B cell (primary cell): ENCODE measurements around the gene VPREB1. TPM values are rescaled to one million over a fixed set of nuclear protein-coding genes. Genes with fewer than 3 reads are reported as not detected.
A peak's percentile ranks its signal among the peaks of the same experiment; 100 is the strongest.

ENCODE experiments used
- ATAC-seq: fragments of 200-7000 bp; cut with Tn5 transposase; one replicate; pipeline ENCODE4 v1.10.0; 2021; ENCODE audit warnings: low read depth, mild to moderate bottlenecking, moderate number of reproducible peaks, moderate library complexity
- CTCF ChIA-PET: fragments of 350-600 bp; sonication (Branson Sonifier 250); formaldehyde crosslinking; loops from one replicate; lab custom pipeline; 2021; ENCODE audit warnings: antibody characterized with exemption, inconsistent platforms; lab: Charles Lee
- POLR2A ChIA-PET: fragments of 350-600 bp; sonication (Branson Sonifier 250); formaldehyde crosslinking; loops from one replicate; lab custom pipeline; 2021; ENCODE audit warnings: antibody characterized with exemption; lab: Charles Lee
- DNase-seq: peaks from one replicate; pipeline ENCODE4 v3.0.0; 2013
- H2AFZ ChIP-seq: 2 replicates; pipeline ENCODE4 v1.6.1; 2012; ENCODE audit warnings: mild to moderate bottlenecking, low read depth, low read length; ENCODE audit not compliant: insufficient read depth, poor library complexity, severe bottlenecking
- H3K27ac ChIP-seq, 2 donors: 1 replicate in 1 of 2; 2 replicates in 1 of 2; pipeline ENCODE4 v1.5.1; 2012 to 2013; ENCODE audit warnings: low read length in 2 of 2, mild to moderate bottlenecking in 2 of 2, moderate library complexity in 1 of 2
- H3K27me3 ChIP-seq, 4 experiments: fragments of 200-600 bp in 1 of 4; sonication (generic) in 1 of 4; replicated peaks in 1 of 4; 1 replicate in 2 of 4; 2 replicates in 2 of 4; pipeline versions ENCODE4 v1.6.1 to v1.7.0; 2013 to 2016; ENCODE audit warnings: low read length in 3 of 4, mild to moderate bottlenecking in 2 of 4, mixed read lengths in 1 of 4, moderate library complexity in 1 of 4; ENCODE audit not compliant: insufficient read depth in 4 of 4, control insufficient read depth in 3 of 4; ENCODE audit errors: control extremely low read depth in 1 of 4
- H3K36me3 ChIP-seq, 2 experiments: replicated peaks in 1 of 2; 1 replicate in 1 of 2; 2 replicates in 1 of 2; pipeline versions ENCODE4 v1.6.1 to v1.7.1; 2013; ENCODE audit warnings: low read length in 1 of 2; ENCODE audit not compliant: insufficient read depth in 2 of 2, control insufficient read depth in 1 of 2; ENCODE audit errors: control extremely low read depth in 1 of 2, extremely low read depth in 1 of 2
- H3K4me1 ChIP-seq, 2 donors: fragments of 200-600 bp in 1 of 2; sonication (generic) in 1 of 2; 1 replicate in 1 of 2; 2 replicates in 1 of 2; pipeline versions ENCODE4 v1.5.1 to v1.6.1; 2013 to 2017; ENCODE audit warnings: low read length in 2 of 2; ENCODE audit not compliant: control insufficient read depth in 2 of 2, insufficient read depth in 2 of 2
- H3K4me2 ChIP-seq: replicated peaks from 2 replicates; pipeline ENCODE3; 2012; ENCODE audit warnings: mild to moderate bottlenecking, low read depth, low read length; ENCODE audit not compliant: poor library complexity, severe bottlenecking
- H3K4me3 ChIP-seq, 5 experiments: fragments of 200-600 bp in 1 of 5; sonication (generic) in 1 of 5; 1 replicate in 3 of 5; 2 replicates in 2 of 5; pipeline versions ENCODE4 v1.5.1 to v1.7.0; 2011 to 2016; ENCODE audit warnings: low read length in 4 of 5, mild to moderate bottlenecking in 4 of 5, low read depth in 2 of 5, control low read depth in 1 of 5, moderate library complexity in 1 of 5; ENCODE audit not compliant: insufficient read depth in 1 of 5; ENCODE audit errors: control extremely low read depth in 1 of 5, extremely low read depth in 1 of 5
- H3K79me2 ChIP-seq: fragments of 200-600 bp; sonication (generic); one replicate; pipeline ENCODE4 v1.6.0; 2016; ENCODE audit warnings: low read length; ENCODE audit not compliant: control insufficient read depth, insufficient read depth
- H3K9ac ChIP-seq: fragments of 200-600 bp; sonication (generic); 2 replicates; pipeline ENCODE4 v1.6.1; 2017; ENCODE audit warnings: mild to moderate bottlenecking, low read length, moderate library complexity
- H3K9me3 ChIP-seq, 3 donors: one replicate each; pipeline versions ENCODE4 v1.6.1 to v1.7.1; 2013; ENCODE audit warnings: low read length in 2 of 3; ENCODE audit not compliant: control insufficient read depth in 2 of 3, insufficient read depth in 1 of 3; ENCODE audit errors: control extremely low read depth in 1 of 3
- H4K20me1 ChIP-seq: 2 replicates; pipeline ENCODE4 v1.6.0; 2012; ENCODE audit warnings: mild to moderate bottlenecking, low read length; ENCODE audit not compliant: insufficient read depth, control insufficient read depth, poor library complexity, severe bottlenecking
- H3K27ac Mint-ChIP-seq: one replicate; pipeline ENCODE4 v1.8.0; 2021; ENCODE audit warnings: mixed read lengths
- H3K27me3 Mint-ChIP-seq: one replicate; pipeline ENCODE4 v1.8.0; 2021; ENCODE audit warnings: mixed read lengths
- H3K4me1 Mint-ChIP-seq: one replicate; pipeline ENCODE4 v1.8.0; 2021; ENCODE audit warnings: mixed read lengths
- H3K4me3 Mint-ChIP-seq: one replicate; pipeline ENCODE4 v1.8.0; 2021; ENCODE audit warnings: mixed read lengths
- H3K9me3 Mint-ChIP-seq: one replicate; pipeline ENCODE4 v1.8.0; 2022; ENCODE audit warnings: mixed read lengths; ENCODE audit not compliant: insufficient read depth
- EZH2 ChIP-seq: IDR thresholded peaks from 2 replicates; pipeline ENCODE4 v1.6.1; 2012; ENCODE audit warnings: borderline replicate concordance, low read depth, mild to moderate bottlenecking, moderate library complexity, low read length; ENCODE audit not compliant: insufficient read depth, poor library complexity, severe bottlenecking
- WGBS: methylation state at CpG from one replicate; pipeline ENCODE4 v1.1.5; 2013; ENCODE audit warnings: missing lambda C conversion rate; ENCODE audit not compliant: insufficient coverage; 5-methylcytosine and 5-hydroxymethylcytosine counted together
- intact Hi-C: fragments of 100-400 bp; cut with micrococcal nuclease; formaldehyde crosslinking; loops from one replicate; pipeline ENCODE4 v1.10.0; 2022
- polyA plus RNA-seq: library from polyadenylated mRNA; depleted of rRNA; stranded (reverse); fragments of >200 nt; gene quantifications from 2 replicates; pipeline ENCODE4 v1.2.3, GENCODE V29; 2012
- total RNA-seq, 2 donors: library from RNA; stranded (reverse); fragments of 120-200 nt in 1 of 2; gene quantifications; 1 replicate in 1 of 2; 2 replicates in 1 of 2; pipeline versions ENCODE4 v1.2.3 to v1.2.4, GENCODE V29; 2013 to 2022
- TF ChIP-seq, protein P1 (sequence below): fragments of 200-600 bp; IDR thresholded peaks from one replicate; pipeline ENCODE4 v1.8.0; 2022; ENCODE audit warnings: antibody characterized with exemption, mild to moderate bottlenecking

VPREB1 gene
- total and polyA plus RNA-seq, 2 donors (not counting 1 experiment from before 2014, with no cell fraction given) = 1.2 TPM; not detected in 1

DNA sequence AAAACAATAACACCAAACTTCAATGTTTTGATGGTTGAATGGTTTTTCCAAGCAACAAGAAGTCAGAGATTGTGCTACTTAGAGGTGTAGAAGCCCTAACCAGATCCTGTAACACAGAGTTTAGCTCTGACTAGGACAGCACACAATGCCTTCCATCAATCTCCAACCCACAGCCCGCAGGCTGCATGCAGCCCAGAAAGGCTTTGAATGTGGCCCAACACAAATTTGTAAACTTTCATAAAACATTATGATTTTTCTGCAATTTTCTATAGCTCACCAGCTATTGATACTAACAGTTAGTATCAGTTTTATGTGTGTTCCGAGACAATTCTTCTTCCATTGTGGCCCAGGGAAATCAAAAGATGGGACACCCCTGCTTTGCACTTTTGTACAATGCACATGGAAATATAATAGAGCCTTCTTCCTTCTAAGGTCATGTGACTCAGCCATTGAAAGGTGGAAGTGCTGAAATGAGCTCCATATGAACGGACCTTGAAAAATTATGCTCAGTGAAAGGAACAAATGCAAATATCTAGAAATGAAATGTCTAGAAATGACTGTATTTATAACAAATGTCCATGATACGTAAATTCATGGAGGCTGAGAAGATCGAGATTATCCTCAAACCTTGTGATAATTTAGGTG is 47.6 kb upstream of the VPREB1 start:
- intact Hi-C loops = loop anchor here (1.0 kb wide), 1 partner anchor 38 kb away; no protein-coding TSS in a partner anchor
- DNase-seq (no peak), ATAC-seq (no peak)
- Histone ChIP-seq H2AFZ (no peak overlapping the region), H3K4me3 (no peak overlapping the region), H4K20me1 (no peaks in the 10 kb centered on the region), H3K9me3 (peaks cover 0 to 7% (median 0%) of the 10 kb centered on the region in 3 donors), H3K4me2 (peak overlapping the region; percentile 64), H3K79me2 (no peaks in the 10 kb centered on the region), H3K9ac (no peak overlapping the region), H3K27ac (peak overlapping the region; percentile 54 to 75), H3K27me3 (no peaks in the 10 kb centered on the region), H3K36me3 (no peaks in the 10 kb centered on the region), H3K4me1 (peaks cover 56 to 62% of the 10 kb centered on the region in 2 donors)
- Mint-ChIP-seq H3K27me3 (no peaks in the 10 kb centered on the region), H3K4me1 (peaks cover 71% of the 10 kb centered on the region), H3K9me3 (no peaks in the 10 kb centered on the region), H3K4me3 (peak overlapping the region; percentile 16), H3K27ac (peak overlapping the region; percentile 91)
- CTCF ChIA-PET = interaction anchor here (0.9 to 6.4 kb wide), 20 partner anchors 10 to 757 kb away, joined by 3 to 166 read pairs (median 8); no protein-coding TSS in a partner anchor
- 60% methylated on average over 1 of the region's 5 CpGs for WGBS
- POLR2A ChIA-PET = interaction anchor here (1.1 to 3.0 kb wide), 6 partner anchors 30 to 155 kb away, joined by 3 to 38 read pairs (median 8); no protein-coding TSS in a partner anchor
- TF ChIP-seq, protein P1, sequence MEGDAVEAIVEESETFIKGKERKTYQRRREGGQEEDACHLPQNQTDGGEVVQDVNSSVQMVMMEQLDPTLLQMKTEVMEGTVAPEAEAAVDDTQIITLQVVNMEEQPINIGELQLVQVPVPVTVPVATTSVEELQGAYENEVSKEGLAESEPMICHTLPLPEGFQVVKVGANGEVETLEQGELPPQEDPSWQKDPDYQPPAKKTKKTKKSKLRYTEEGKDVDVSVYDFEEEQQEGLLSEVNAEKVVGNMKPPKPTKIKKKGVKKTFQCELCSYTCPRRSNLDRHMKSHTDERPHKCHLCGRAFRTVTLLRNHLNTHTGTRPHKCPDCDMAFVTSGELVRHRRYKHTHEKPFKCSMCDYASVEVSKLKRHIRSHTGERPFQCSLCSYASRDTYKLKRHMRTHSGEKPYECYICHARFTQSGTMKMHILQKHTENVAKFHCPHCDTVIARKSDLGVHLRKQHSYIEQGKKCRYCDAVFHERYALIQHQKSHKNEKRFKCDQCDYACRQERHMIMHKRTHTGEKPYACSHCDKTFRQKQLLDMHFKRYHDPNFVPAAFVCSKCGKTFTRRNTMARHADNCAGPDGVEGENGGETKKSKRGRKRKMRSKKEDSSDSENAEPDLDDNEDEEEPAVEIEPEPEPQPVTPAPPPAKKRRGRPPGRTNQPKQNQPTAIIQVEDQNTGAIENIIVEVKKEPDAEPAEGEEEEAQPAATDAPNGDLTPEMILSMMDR = no peak
- TF ChIP-seq EZH2 = no peak

DNA sequence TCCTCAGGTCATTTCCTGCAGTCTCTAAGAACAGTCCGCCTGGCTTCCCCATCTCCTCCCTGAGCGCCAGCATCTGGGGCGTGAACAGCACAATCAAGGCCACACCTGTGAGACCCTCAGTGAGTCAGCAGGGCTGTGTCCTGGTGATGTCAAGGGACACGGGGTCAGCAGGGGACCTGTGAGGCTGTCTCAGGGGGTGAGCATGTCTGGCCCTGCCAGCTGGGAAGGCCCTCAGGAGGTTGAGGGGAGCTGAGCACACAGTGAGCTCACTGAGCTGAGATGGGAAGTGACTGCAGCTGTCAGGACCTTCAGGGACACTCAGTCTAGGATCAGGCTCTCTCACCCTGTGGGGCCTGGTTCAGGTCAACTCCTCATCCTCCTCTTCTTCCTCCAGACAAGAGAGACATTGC is 46.6 kb upstream of the VPREB1 start:
- Histone ChIP-seq H3K27me3 (no peaks in the 10 kb centered on the region), H3K27ac (peak overlapping the region in 1 of 2 donors; percentile 18), H3K36me3 (no peaks in the 10 kb centered on the region), H3K4me1 (peaks cover 60 to 66% of the 10 kb centered on the region in 2 donors), H3K9ac (no peak overlapping the region), H3K4me3 (no peak overlapping the region), H4K20me1 (no peaks in the 10 kb centered on the region), H3K4me2 (peak overlapping the region; percentile 41), H3K79me2 (no peaks in the 10 kb centered on the region), H3K9me3 (peaks cover 0 to 9% (median 0%) of the 10 kb centered on the region in 3 donors), H2AFZ (peak overlapping the region; percentile 38)
- peak; percentile 52 for DNase-seq
- no peak for ATAC-seq
- intact Hi-C loops = no loop called here
- POLR2A ChIA-PET = interaction anchor here (3.0 kb wide), 1 partner anchor 31 kb away, joined by 38 read pairs; no protein-coding TSS in a partner anchor
- Mint-ChIP-seq H3K27ac (peak overlapping the region; percentile 78), H3K27me3 (no peaks in the 10 kb centered on the region), H3K9me3 (no peaks in the 10 kb centered on the region), H3K4me1 (peaks cover 74% of the 10 kb centered on the region), H3K4me3 (peak overlapping the region; percentile 13)
- TF ChIP-seq, protein P1 = no peak
- TF ChIP-seq EZH2 = no peak
- 36% methylated on average over 4 of the region's 4 CpGs for WGBS
- CTCF ChIA-PET = interaction anchor here (1.2 to 6.4 kb wide), 10 partner anchors 9 to 756 kb away, joined by 3 to 166 read pairs (median 46); no protein-coding TSS in a partner anchor
